AG09319 (cell line): Measurements from ENCODE around the gene AURKAIP1.

Source experiments
- DNase-seq: peaks from one replicate; pipeline ENCODE4 v3.0.0-alpha.2; 2010; ENCODE audit warnings: low read depth; ENCODE audit errors: extremely low read depth
- TF ChIP-seq, protein P1 (sequence below): IDR thresholded peaks from 2 replicates; pipeline ENCODE4 v1.5.1; 2011; ENCODE audit warnings: low read depth, mild to moderate bottlenecking, inconsistent platforms, low read length, moderate library complexity

AURKAIP1 gene

GRCh38 chr1:1356796-1357401 lies 18.1 kb downstream of the AURKAIP1 start:
- no peak for DNase-seq
- TF ChIP-seq, protein P1, sequence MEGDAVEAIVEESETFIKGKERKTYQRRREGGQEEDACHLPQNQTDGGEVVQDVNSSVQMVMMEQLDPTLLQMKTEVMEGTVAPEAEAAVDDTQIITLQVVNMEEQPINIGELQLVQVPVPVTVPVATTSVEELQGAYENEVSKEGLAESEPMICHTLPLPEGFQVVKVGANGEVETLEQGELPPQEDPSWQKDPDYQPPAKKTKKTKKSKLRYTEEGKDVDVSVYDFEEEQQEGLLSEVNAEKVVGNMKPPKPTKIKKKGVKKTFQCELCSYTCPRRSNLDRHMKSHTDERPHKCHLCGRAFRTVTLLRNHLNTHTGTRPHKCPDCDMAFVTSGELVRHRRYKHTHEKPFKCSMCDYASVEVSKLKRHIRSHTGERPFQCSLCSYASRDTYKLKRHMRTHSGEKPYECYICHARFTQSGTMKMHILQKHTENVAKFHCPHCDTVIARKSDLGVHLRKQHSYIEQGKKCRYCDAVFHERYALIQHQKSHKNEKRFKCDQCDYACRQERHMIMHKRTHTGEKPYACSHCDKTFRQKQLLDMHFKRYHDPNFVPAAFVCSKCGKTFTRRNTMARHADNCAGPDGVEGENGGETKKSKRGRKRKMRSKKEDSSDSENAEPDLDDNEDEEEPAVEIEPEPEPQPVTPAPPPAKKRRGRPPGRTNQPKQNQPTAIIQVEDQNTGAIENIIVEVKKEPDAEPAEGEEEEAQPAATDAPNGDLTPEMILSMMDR, result no peak

DNA sequence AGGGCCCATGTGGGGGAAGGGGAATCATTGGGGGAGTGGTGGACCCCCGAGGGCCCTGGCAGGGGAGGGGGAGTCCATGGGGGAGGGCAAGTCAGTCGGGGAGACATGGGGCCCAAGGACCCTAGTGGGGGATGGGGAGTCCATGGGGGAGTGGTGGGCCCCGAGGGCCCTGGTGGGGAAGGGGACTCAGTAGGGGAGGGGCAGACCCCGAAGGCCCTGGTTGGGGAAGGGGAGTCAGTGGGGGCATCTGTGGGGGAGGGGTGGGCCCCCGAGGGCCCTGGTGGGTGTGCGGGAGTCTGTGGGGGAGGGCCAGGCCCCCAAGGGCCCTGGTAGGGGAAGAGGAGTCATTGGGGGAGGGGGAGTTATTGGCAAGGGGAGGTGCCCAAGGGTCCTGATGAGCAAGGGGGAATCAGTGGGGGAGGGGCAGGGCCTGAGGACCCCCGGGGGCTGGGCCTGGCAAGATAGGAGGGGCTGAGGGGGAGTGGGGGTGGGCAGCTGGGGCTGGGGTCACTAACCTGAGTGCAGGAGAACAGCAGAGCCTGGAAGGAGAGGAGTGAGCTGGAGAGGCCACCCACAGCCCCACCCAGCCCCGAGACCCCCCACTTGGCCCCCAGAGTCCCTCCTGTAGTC lies 18.7 kb downstream of the AURKAIP1 start:
- no peak for DNase-seq
- TF ChIP-seq, protein P1, result no peak

DNA sequence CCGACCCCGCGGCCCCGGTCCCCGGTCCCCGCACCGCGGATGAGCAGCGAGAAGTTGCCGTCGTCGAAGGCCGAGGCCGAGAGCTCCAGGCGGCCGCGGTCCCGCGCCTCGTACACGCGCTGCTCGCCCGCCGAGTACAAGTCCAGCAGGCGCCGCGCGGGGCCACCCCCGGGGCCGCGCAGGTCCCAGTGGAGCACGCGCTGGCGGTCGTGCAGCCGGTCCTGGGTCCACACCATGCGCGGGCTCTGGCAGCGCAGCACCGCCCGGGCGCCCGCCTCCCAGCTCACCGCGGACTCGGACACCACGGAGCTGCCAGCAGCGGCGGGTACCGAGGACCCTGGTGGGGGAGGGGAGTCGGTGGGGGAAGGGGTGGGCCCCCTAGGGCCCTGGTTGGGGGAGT lies 19.6 kb downstream of the AURKAIP1 start:
- no peak for DNase-seq
- TF ChIP-seq, protein P1, result no peak

DNA sequence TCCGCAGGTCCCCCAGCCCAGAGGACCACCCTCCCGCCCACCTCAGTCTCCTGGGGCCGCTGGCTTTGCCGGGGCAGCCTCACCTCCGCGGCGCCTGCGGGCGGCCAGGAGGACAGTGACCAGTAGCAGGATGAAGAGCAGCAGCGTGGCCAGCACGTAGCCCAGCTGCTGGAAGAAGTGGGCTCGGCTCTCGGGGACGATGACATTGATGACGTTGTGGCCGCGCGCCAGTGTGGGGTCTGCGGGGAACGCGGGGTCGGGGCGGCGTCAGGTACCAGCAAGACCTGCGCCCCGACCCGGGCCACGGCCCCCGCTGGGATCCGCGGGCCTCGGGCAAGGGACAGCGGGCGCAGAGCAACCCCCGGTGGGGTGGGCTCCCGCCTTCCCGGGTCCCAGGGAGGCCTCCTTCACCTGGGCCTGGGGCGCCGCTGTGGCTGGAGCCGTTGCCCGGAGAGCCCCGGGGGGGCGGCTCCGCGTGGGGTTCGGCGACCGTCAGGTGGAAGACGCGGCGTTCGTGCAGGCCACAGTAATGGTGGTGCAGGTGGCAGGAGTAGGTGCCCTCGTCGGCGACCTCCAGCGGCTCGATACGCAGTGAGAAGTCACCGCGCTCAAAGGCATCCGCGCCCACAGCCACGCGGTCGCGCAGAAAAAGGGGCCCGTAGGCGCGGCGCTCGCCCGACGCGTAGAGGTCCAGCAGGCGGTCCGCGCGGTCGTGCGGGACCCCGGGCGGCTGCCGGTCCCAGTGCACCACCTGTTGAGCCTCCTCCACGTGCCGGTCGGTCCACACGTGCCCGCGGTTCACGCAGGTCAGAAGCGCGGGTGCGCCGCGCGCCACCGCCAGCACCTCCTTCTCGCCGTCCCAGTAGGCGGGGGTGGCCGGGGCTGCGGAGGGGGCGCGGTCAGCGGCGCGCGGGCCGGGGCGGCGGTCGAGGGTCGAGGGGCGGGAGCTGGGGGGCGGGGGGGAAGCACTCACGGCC lies 20.4 kb downstream of the AURKAIP1 start:
- TF ChIP-seq, protein P1, result no peak

DNA sequence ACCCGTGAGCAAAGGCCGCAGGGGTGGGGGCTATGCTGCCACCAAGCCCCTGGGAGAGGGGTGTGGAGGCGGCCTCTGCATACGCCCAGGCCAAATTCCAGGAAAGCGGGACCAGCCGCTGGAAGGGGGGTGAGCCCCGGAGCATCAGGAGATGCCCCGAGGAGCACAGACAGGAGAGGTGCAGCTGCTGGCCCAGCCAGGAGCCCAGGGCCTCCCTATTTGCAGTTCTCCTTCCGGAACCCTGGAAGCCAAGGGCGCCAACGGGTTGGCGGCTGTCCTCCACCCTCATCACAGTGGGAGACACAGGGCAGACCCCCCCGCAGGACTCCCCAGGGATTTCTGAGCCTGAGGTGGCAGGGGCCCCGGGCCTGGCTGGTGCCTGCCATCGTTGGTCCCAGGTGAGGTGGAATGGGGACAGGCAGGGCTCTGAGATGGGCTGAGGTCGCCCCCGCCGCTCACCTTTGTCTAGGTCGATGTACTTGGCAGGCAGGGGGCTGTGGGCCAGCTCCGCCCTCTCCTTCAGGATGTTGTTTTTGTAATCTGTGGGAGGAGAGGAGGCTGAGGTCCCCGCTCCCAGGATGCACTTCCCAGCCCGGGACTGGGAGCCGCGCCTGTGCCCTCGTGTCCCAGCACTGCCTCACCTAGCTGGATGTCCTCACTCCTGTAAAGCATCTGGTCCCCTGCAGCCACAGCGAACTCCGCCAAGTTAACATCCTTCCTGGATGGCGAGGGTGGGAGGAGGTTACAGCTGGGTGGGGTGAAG lies 21.4 kb downstream of the AURKAIP1 start:
- no peak for DNase-seq
- TF ChIP-seq, protein P1, result no peak

More for the DNA sequence above, 20.4 kb downstream of the AURKAIP1 start:
- DNase-seq, result no peak

- no peak for DNase-seq
Observed at GRCh38 chr1:1352786-1353388, 22.1 kb downstream of the AURKAIP1 start.

More at GRCh38 chr1:1352786-1353388, 22.1 kb downstream of the AURKAIP1 start:
- TF ChIP-seq, protein P1, result no peak
